HG03442 (cell line): ENCODE measurements around the gene TCF3.

Experiments used
- ATAC-seq: cut with Tn5 transposase; IDR thresholded peaks from one replicate; pipeline ENCODE4 v1.9.1; 2021; ENCODE audit warnings: mild to moderate bottlenecking, moderate library complexity; ENCODE audit not compliant: unreplicated experiment

The TCF3 gene

DNA sequence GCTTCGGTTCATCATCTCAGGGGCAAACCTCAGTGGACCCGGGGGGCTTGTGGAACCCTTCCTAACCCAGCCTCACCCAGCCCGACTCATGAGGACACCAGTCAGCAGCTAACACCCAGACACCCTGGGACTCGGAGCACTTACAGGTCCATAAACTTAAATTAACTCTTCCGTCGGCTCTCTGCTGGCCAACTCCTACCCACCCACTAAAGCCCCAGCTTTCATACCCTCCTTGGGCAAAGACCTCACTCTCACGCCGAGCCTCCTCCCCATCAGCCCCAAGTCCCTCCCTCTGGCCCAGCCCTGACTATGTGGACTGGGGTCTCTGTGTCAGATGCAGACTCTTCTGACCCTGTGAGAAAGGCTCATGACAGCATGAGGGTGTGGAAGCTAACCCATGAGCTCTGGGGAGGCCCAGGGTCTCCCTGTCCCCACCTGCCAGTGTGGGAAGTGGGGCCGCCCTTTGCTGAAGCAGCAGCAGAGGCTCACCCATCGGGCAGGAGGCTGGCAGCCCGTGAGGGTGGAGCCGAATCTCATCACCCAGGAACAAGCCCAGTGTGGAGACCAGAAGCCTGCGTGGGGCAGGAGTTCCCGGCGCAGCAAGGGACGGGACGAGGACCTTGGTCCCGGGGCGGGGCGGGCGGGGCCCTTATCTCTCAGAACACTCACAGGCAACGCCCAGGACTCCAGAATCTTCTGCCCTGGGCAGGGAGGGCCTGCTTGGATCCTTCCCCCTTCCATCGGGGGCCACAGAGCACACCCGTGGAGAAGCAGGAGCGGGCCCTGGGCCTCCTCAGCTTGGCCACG is 19.8 kb downstream of the TCF3 start:
- ATAC-seq: no peak

DNA sequence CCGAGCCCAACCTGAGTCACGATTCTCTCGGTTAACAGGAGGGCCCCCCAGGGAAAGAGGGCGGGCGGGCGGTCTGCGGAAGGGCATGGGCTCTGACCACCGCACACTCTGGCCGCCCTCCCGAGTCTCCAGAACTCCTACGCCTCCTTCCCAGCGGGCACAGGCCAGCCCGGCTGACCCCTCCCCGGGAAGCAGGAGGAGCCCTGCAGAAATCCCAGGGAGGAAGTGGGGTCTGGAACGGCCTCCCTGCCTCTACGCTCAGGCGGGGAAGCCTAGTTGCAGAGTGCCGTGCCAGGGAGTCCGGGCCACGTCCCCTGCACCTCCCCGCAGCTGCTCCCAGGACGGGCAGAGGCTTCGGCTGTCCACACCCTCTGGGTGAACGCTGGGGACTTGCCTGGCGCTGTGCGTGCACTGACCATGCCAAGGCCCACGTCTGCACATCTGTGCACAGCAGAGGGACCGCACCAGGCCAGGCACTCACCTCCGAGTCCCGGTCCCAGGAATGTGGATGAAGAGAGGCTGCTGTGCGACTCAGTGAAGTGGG is 20.8 kb downstream of the TCF3 start:
- no peak for ATAC-seq

DNA sequence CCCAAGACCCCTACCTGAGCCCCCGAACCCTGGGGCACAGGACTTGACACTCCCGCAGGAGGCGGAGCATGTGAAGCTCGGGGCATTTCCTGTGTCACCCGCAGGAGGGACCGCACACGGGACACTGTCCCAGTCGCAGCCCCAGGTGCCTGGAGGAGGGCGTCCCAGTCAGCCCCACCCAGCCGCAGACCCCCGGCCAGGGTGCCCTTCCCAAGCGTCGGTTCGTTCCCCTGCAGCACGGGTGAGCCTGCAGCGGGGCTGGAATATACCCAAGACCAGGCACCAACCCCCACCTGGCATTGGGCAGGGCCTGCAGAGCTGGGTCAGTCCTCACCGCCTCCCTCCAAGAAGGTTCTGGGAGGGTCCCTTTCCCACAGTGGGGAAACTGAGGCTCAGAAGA is 21.6 kb downstream of the TCF3 start:
- ATAC-seq: no peak

DNA sequence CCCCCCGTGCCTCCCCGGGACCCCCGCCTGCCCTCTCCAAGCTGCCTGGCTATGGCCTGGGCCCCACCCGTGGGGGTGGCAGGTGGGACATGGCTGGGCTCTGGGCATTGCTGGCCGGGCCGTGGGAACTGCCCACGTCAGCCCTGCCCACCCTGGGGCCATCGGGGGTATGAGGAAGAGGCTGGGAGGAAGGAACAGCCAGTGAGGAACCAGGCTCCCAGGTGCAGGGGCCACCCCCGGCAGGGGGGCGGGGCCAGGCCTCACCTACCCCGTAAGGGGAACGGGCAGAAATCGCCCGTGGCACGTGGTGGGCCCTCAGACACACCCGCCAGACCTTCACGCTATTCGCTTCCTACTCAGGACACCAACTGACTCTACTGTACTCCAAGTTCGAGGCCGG is 22.4 kb downstream of the TCF3 start:
- no peak for ATAC-seq

DNA sequence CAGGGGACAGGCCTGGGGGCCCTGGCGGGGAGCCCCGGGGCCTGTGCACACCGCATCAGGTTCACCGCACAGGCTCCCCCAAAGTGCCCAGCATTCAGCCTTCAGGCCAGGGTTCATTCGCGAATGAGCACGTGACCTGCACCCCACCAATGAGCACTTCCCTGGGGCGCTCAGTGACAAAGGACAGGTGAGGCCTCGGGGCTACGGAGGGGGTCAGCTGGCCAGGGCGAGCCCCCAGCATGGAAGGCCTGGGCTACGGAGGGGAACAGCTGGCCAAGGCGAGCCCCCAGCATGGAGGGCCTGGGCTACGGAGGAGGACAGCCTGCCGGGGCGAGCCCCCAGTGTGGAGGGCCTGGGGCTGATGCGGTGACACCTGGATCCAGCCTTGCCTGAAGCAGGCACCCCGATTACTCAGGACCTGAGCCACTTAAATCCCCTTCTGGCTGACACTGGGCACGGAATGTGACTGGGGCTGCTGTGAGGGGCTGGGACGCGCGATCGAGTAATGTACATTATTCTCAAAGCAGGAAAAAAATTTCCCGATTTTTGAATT is 23.1 kb downstream of the TCF3 start:
- no peak for ATAC-seq

DNA sequence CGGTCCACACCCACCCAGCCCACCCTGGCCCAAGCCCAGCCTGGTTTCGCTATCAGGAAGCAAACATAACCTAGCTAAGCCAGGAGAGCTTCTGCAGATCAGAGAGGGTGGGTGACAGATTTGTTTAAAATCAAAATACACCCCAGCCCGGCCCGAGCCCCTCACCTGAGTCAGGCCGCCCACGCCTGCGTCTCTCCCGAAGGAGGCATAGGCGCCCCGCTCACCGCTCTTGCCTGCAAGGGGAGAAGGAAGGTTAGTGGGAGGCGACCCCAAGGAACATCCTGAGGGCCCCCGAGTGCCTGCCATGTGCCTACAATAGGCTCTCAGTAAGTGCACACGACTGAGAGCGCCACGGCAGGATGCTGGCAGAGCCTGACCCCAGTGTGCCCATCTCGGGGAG is 25.2 kb downstream of the TCF3 start:
- ATAC-seq: no peak

DNA sequence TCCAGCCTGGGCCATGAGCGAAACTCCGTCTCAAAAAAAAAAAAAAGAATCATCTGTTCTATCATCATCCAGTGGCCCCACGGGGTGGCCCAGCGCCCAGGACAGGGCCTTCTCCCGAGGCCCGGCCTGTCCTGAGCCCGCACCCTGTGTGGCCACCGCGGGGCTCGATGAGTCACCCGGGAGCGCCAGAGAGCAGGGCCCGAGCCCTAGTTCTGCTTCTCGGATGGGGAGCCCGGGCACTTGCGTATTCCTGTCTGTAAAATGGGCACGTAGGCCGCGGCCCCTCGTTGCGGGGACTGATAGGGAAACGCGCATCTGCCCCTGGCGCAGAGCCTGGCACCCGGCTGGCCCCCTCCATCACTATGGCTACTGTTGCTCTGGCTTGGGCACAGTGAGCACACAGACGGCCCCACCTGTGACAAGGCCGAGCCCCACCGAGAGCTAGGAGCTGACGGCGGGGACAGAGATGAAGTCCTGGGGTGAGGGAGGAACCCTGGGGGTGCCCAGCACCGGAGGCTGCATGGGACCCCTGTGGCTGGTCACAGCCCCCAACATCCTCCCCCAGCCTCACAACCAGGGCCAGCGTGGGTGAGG is 25.9 kb downstream of the TCF3 start:
- ATAC-seq: no peak

DNA sequence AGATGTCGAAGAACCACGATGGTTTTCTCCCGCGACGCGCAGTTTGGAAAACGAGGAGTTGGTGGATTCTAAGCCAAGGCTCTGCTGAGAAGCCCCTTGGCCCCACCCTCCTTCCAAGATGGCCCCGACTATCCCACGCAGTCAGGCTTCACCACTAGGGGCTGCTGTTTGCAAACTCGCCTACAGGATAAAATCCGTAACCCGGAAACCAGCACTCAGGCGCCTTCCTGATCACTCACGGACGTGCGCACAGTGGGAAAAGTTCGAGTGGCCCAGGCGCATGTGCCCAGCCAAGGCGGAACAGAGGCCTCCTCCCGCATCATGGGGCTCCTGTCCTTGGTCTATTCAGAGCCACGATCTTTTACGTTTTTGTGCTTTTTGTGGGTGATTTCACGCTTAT is 28.0 kb downstream of the TCF3 start:
- no peak for ATAC-seq

DNA sequence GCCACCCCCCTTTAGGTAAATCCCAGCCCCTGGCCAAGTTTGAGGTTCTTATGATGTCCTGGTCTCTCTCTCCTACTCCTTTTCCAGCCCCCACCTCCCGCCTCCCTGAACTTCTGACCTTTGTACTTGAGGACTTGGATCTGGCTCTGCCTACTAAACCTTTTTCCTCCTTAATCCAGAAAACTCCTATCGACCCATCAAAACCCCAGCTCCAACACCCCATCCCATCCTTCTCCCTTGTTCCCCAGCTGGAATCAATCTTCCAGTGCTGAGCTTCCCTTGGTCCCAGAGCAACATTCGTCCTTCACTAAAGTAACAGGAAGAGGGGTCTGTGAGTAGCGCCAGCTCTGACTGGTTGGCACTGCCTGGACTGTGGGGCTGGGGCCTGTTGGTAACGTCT is 29.9 kb downstream of the TCF3 start:
- no peak for ATAC-seq

DNA sequence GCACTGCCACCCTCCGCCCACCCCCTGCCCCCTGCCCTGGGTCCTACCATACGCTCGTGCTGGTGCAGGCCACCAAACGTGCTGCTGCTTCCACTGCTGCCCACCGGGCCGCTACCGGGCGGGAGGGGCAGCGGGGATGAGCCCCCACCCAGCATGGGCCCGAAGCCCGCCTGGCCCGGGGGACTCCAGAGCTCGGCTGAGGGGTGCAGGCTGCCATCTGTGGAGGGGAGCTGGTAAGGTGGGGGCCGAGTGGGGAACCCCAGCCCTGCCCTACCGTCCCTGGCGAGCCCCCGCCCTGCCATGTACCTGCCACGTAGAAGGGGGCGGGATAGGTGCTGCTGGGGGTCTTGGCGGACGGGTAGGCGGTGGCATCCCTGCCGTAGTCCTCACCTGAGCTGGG is 30.4 kb downstream of the TCF3 start:
- ATAC-seq: no peak

DNA sequence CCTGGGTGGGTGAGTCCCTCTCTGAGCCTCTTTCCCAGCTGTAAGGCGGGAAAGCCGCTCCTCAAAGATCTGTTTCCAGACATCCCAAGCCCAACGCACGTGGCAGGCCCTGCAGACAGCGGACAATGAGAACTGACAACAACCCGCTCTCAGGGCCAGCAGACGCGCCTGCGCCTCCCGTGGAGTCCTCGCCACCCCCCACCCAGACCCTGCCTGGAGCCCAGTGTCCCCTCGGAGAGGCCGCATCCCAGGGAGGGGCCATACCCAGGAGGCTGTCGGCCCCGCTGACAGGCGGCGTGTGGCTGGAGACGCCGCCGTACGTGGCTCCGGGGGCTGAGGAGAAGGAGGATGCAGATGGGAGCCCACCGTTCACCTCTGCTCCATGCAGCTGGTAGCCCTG is 30.8 kb downstream of the TCF3 start:
- no peak for ATAC-seq

DNA sequence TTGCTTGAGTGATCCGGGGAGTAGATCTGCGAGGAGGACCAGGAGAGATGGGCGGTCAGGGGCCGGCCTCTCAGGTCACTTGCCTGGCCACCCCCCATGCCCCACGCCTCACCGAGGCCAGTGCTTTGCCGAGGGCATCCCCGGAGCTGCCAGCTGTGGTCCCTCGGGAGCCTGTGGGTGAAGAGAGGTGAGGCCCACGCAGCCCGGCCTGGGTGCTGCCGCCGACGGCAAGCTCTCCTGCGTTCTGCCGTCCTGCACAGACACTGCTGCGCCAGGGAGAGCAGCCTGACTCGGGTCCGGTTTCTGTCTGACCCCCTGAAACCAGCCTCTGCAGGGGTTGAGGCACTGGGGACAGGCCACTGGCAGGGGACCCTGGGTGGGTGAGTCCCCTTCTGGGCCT is 31.4 kb downstream of the TCF3 start:
- ATAC-seq: no peak

DNA sequence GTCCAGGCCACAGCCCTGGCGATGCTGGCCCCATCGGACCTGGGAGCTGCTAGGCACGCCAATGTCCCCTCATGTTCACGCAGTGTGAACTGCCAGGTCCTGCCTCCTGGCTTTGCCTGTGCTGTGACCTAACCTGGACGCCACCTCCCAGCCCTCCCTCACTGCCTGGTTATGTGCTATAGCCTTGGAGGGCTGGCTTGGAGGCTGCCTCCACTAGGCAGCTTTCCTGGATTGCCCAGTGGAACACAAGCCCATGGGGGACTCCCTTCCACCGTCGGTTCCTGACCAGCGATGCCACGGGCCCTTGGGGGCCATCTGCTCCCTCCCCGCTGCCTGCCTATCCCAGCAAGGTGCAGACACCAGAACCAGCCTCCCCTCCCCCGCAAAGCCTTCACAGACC is 31.9 kb downstream of the TCF3 start:
- ATAC-seq: no peak

DNA sequence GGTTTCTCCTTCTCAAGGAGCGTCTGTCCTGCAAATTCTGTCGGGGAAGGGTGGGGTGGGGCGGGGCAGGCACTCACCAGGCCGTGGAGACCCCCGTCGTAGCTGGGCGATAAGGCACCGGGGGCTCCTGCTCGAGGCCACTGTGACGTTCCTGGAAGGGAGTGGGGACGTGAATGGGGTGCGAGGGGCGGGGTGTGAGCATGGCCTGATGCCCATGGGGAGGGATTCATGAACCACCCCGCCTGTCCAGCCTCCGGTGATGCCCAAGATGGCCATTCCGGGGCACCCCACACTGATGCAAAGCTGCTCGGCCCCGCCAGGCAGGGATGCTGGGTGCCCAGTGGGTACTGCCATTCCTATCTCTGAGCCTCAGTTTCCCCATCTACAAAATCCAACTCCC is 32.7 kb downstream of the TCF3 start:
- ATAC-seq: no peak

DNA sequence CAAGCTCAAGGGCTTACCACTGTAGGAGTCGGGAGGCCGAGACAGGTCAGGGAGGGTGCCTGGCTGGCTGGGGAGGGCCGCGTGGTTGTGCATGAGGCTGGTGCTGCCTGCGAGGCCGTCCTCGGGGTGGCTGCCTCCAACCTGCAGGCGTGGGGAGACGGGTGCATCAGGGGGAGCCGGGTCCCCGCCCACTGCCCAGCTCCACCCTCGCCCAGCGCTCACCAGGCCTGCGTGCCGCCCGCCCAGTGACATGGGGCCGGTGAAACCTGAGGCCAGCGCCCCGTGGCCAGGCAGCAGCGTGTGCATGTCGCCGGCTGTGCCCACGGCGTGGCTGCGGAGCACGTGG is 33.3 kb downstream of the TCF3 start:
- ATAC-seq: no peak

DNA sequence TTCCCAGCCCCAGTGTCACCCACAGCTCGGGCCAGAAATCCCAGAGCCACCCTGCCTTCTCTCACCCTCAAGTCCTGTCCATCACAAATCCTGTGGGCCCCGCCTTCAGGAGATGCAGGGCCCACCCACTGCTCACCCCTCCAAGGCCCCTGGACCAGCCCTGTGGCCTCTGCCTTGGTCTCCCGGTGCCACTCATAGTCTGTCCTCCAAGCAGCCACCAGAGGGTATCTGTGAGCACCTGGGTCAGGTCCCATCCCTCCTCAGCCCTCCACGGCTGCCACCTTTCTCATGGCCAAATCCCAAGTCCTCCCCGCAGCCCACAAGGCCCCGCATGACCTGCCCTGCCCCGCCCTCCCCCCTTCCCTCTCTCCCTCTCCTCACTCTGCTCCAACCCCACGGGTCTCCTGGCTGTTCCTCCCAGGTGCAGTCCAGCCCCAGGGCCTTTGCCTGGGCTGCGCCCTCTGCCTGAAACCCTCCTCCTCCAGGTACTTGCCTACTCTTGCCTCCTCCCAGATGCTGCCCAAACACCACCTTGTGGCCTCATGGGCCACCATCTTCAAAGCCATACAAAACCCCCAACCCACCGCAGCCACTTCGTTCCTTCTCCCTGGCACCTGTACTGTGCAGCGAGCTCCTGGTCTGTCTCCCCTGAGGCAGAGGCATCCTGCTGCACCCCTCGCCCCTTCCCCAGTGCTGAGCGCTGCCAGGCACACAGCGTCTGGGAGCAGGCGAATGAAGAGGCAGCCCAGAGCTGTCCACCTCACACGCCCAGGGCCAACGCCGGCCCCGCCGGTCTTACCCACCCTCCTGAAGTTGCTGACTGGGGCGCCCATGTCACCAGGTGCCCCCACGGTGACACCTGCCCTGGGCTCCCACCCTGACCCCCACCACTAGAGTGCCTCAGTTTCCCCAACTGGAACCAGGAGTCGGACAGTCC is 34.0 kb downstream of the TCF3 start:
- no peak for ATAC-seq

DNA sequence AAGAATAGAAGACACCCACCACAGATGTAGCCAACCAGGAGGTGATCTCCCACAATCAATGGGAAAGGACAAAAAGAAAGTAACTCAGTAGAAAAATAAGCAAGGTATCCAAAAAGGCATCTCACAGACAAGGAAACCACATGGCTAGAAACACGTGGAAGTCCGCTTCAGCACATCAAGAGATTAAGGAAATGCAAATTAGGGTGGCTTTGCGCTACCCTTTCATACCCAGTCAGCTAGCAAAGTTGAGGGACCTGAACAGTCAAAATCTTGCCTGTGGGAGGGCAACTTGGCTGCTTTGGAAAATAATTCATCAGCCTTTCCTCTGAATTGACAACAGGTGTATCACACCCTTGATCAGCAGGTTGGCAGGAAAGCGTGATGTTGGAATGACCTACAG is 35.5 kb downstream of the TCF3 start:
- no peak for ATAC-seq

DNA sequence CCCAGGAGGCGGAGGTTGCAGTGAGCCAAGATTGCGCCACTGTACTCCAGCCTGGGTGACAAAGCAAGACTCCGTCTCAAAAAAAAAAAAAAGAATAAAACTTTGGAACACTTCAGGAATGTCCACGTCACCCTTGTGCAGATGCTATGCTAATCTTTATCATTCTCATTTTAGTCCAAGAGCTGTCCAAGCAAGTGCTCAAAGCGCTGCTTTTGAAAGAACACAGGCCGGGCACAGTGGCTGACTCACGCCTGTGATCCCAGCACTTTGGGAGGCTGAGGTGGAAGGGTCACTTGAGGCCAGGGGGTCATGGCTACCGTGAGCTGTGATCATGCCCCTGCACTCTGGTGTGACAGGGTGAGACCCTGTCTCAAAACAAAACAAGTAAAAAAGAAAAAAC is 36.0 kb downstream of the TCF3 start:
- ATAC-seq: no peak

DNA sequence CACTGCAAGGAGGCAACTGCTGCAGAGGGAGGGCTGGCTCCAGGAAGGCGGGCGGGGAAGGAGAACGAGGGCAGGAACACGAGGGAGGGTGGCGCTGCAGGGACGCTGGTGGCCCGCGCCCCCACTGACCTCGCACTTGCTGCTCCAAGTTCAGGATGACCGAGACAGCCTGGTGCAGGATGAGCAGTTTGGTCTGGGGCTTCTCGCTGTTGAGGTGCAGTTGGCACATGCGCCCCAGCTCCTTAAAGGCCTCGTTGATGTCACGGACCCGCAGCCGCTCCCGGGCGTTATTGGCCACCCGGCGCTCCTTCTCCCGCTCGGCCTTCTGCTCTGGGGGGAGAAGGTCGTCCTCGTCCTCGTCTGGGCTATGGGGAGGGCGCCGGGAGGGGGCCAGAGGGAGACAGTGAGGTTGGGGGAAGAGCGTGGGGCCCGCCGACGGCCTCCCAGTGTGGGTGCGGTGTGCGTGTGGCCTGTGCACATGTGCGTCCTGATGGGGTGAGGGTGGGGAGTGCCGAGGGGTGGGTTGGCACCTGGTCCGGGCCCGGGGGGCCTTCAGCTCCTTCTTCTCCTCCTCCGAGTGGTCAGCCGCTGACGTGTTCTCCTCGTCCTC is 37.2 kb downstream of the TCF3 start:
- no peak for ATAC-seq

DNA sequence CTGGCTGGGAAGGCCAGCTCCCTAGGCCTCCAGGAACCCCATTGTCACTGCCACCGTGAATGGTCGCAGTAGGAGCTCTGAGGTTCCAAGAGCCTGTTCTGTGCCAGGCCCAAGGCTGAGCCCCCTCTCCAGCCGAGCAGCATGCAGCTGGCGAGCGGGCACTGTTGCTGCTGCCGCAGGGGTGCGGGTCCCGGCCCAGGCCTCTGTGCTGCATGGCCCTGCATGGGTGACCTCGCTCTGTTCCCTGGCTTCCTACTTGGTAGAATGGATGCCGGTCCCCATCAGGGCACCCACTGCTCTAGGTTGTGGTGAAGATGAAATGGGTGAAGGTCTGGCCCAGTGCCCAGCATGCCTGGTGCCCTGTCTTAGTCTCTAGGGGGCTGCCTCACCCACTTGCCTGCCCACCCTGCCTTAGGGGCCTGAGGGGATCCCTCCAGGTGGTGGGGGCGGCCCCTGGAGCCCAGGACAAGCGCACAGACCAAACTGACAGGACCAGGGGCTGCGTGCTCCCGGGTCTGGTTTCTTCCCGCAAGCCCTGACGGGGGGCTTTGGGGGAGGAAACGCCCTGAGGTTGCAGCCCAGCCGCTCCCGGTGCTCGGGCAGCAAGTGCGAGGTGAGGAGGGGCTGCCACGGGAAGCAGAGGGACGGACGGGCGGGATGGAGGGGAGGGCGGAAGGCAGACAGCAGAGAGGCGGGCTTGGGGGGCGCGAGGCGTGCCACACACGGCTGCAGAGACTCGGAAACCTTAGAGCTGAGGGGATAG is 38.4 kb downstream of the TCF3 start:
- ATAC-seq: no peak
